Endothelial cell of umbilical vein (primary cell): ENCODE results near the gene IMPG2.

Source experiments
- CTCF ChIP-seq, 2 donors: IDR thresholded peaks; 1 replicate in 1 of 2; 2 replicates in 1 of 2; pipeline ENCODE4 v1.5.1; 2011; ENCODE audit warnings: low read length in 2 of 2, mild to moderate bottlenecking in 2 of 2, moderate library complexity in 2 of 2, control low read depth in 1 of 2, inconsistent platforms in 1 of 2, low read depth in 1 of 2; ENCODE audit not compliant: insufficient read depth in 1 of 2; ENCODE audit errors: extremely low read depth in 1 of 2
- EZH2 ChIP-seq: IDR thresholded peaks from 2 replicates; pipeline ENCODE4 v1.6.1; 2012; ENCODE audit warnings: borderline replicate concordance, low read depth, mild to moderate bottlenecking, moderate library complexity, low read length, inconsistent platforms; ENCODE audit not compliant: severe bottlenecking
- FOS ChIP-seq: IDR thresholded peaks from 2 replicates; pipeline ENCODE4 v1.6.1; 2011; ENCODE audit warnings: mild to moderate bottlenecking, low read length, moderate library complexity, borderline replicate concordance; ENCODE audit not compliant: insufficient read depth
- GATA2 ChIP-seq: IDR thresholded peaks from 2 replicates; pipeline ENCODE4 v1.7.0; 2011; ENCODE audit warnings: low read depth, mild to moderate bottlenecking, moderate library complexity, mixed read lengths, low read length; ENCODE audit not compliant: insufficient read length, insufficient read depth
- JUN ChIP-seq: IDR thresholded peaks from 2 replicates; pipeline ENCODE4 v1.6.1; 2011; ENCODE audit warnings: borderline replicate concordance, low read depth; ENCODE audit not compliant: insufficient read length, insufficient read depth
- MYC ChIP-seq: IDR thresholded peaks from one replicate; pipeline ENCODE4 v1.6.1; 2011; ENCODE audit warnings: mild to moderate bottlenecking, low read depth, low read length
- POLR2A ChIP-seq: IDR thresholded peaks from 2 replicates; pipeline ENCODE4 v1.6.1; 2012; ENCODE audit warnings: low read depth, mild to moderate bottlenecking, control low read depth, low read length
- POLR2AphosphoS5 ChIP-seq: IDR thresholded peaks from 2 replicates; pipeline ENCODE4 v1.6.1; 2012; ENCODE audit warnings: low read depth, mild to moderate bottlenecking, control low read depth, low read length, moderate library complexity; ENCODE audit not compliant: insufficient read depth
- TF ChIP-seq, protein P1 (sequence below): IDR thresholded peaks from 2 replicates; pipeline ENCODE4 v1.6.1; 2011; ENCODE audit not compliant: insufficient read depth, insufficient read length

DNA sequence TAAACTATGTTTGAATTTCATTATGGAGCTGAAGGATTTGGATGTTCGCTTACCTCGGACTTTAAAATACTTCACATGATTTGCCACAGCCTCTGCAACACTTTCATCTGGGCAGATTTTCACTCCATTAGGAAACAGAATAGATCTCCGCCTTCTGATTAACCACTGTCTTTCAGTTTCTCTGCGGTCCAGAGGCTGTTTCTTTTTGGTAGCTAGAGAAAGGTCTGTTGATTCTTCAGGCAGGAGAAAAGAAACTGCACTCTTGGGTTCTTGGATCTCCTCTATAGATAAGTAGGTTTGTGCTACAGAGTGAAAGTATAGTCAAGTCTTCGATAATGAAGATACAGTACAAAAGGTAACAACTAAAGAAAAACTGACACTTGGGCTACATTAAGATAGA, 844 bp downstream of the IMPG2 start:
- TF ChIP-seq POLR2A (no peak), EZH2 (no peak), CTCF (IDR thresholded peaks at IDR 0.05; ENCODE audit: extremely low read depth in 1 of 2, insufficient read depth in 1 of 2, low read depth in 1 of 2, low read length in 2 of 2) (no peak), POLR2AphosphoS5 (no peak), MYC (no peak), FOS (no peak), JUN (no peak), GATA2 (no peak)
- TF ChIP-seq, protein P1, sequence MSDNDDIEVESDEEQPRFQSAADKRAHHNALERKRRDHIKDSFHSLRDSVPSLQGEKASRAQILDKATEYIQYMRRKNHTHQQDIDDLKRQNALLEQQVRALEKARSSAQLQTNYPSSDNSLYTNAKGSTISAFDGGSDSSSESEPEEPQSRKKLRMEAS = no peak
